Progenitor cell of endocrine pancreas (in vitro differentiated cells): ENCODE data around the gene NDUFA8. TPM values are rescaled to one million over a fixed set of nuclear protein-coding genes. Genes with fewer than 3 reads are reported as not detected.

Experiments
- DNase-seq: peaks from one replicate; pipeline ENCODE4 v3.0.0; 2021; ENCODE audit warnings: low spot score; ENCODE audit not compliant: unreplicated experiment
- H3K27ac Mint-ChIP-seq: 2 replicates; pipeline ENCODE4 v1.8.0; 2021; ENCODE audit warnings: mild to moderate bottlenecking, moderate library complexity, mixed read lengths
- H3K27me3 Mint-ChIP-seq: 2 replicates; pipeline ENCODE4 v1.8.0; 2021; ENCODE audit warnings: mixed read lengths
- H3K36me3 Mint-ChIP-seq: 2 replicates; pipeline ENCODE4 v1.8.0; 2022; ENCODE audit warnings: mixed read lengths; ENCODE audit not compliant: insufficient read depth
- H3K4me1 Mint-ChIP-seq: 2 replicates; pipeline ENCODE4 v1.8.0; 2021; ENCODE audit warnings: low read depth, mixed read lengths
- H3K4me3 Mint-ChIP-seq: 2 replicates; pipeline ENCODE4 v1.8.0; 2021; ENCODE audit warnings: low read depth, mild to moderate bottlenecking, moderate library complexity, mixed read lengths
- H3K9me3 Mint-ChIP-seq: 2 replicates; pipeline ENCODE4 v1.8.0; 2021; ENCODE audit warnings: low read depth, mixed read lengths
- CTCF ChIP-seq: fragments of 200-600 bp; sonication (generic); IDR thresholded peaks from one replicate; pipeline ENCODE4 v1.5.0; 2021; ENCODE audit warnings: antibody characterized with exemption, mild to moderate bottlenecking; ENCODE audit not compliant: unreplicated experiment
- total RNA-seq: library from RNA; stranded (reverse); gene quantifications from 2 replicates; pipeline ENCODE4 v1.2.1, GENCODE V29; 2021

Gene NDUFA8
- total RNA-seq, 1 donor from 2014 or later = 43.1 TPM

DNA sequence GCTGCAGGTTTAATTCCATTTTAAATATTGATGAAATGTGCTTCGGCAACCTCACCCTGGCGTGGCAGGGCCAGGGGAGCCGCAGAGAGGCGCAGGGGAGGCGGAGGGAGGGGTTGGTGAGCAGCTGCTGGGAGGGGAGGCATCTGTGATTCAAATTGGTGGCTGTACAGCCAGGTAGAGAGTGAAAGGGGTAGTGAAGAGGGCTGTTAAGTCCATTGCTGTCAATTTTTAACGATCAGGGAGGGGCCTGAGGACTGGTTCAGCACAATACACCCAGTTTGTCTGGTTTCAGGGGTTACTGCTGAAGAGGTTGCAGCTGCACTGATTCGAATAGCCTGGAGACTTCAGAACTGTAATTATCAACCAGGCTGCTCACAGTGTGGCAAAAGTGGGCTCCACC lies 37.8 kb upstream of the NDUFA8 start:
- H3K4me3 Mint-ChIP-seq = no peak overlapping the region
- peaks cover 6% of the 10 kb centered on the region for H3K4me1 Mint-ChIP-seq
- no peaks in the 10 kb centered on the region for H3K9me3 Mint-ChIP-seq
- peaks cover 46% of the 10 kb centered on the region for H3K27me3 Mint-ChIP-seq
- DNase-seq = no peak
- H3K36me3 Mint-ChIP-seq = no peaks in the 10 kb centered on the region
- no peak overlapping the region for H3K27ac Mint-ChIP-seq
- no peak for TF ChIP-seq CTCF

DNA sequence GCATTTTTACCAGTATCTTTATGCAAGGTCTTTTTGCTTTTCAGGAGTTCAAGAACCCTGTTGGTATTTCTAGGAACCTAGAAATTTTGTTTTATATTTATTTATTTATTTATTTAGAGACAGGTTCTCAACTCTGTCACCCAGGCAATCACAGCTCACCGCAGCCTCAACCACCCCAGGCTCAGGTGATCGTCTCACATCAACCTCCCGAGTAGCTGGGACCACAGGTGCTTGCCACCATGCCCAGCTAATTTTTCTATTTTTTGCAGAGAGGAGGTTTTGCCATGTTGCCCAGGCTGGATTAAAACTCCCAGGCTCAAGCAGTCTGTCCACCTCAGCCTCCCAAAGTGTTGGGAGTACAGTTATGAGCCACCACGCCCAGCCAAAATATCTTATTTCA lies 36.3 kb upstream of the NDUFA8 start:
- Mint-ChIP-seq H3K36me3 (no peaks in the 10 kb centered on the region), H3K27ac (no peak overlapping the region), H3K27me3 (peaks cover 55% of the 10 kb centered on the region), H3K9me3 (no peaks in the 10 kb centered on the region), H3K4me1 (peaks cover 6% of the 10 kb centered on the region), H3K4me3 (no peak overlapping the region)
- TF ChIP-seq CTCF = no peak
- no peak for DNase-seq

DNA sequence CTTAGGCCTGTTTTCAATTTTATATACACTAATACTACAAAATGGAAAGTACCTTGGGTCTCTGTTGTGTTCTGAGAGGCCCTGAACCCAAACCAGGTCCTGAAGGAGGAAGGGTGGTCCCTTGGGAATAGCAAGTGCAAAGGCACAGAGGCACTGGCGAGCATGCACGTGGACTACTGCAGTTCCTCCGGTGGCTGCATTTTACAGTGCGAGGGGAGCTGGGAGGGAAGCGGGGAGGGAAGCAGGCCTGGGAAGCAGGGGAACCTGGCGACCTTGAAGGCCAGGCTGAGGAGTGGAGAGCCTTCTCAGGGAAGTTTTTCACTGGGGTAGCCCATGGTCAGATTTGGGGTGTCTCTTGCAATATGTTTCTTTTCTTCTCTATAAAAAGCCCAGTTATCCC lies 34.1 kb upstream of the NDUFA8 start:
- H3K36me3 Mint-ChIP-seq = no peaks in the 10 kb centered on the region
- H3K4me3 Mint-ChIP-seq = no peak overlapping the region
- TF ChIP-seq CTCF = no peak
- peaks cover 41% of the 10 kb centered on the region for H3K27me3 Mint-ChIP-seq
- no peak for DNase-seq
- H3K9me3 Mint-ChIP-seq = no peaks in the 10 kb centered on the region
- H3K27ac Mint-ChIP-seq = no peak overlapping the region
- H3K4me1 Mint-ChIP-seq = peaks cover 6% of the 10 kb centered on the region

GRCh38 chr9:122192914-122193525 lies 33.4 kb upstream of the NDUFA8 start:
- no peak overlapping the region for H3K27ac Mint-ChIP-seq
- TF ChIP-seq CTCF = no peak
- H3K27me3 Mint-ChIP-seq = peaks cover 35% of the 10 kb centered on the region
- no peak overlapping the region for H3K4me3 Mint-ChIP-seq
- H3K4me1 Mint-ChIP-seq = peaks cover 6% of the 10 kb centered on the region
- no peak for DNase-seq
- no peaks in the 10 kb centered on the region for H3K9me3 Mint-ChIP-seq
- no peaks in the 10 kb centered on the region for H3K36me3 Mint-ChIP-seq

GRCh38 chr9:122192261-122192875 lies 32.8 kb upstream of the NDUFA8 start:
- Mint-ChIP-seq H3K27me3 (peaks cover 39% of the 10 kb centered on the region), H3K27ac (no peak overlapping the region), H3K4me1 (peaks cover 5% of the 10 kb centered on the region), H3K4me3 (no peak overlapping the region), H3K9me3 (no peaks in the 10 kb centered on the region), H3K36me3 (no peaks in the 10 kb centered on the region)
- TF ChIP-seq CTCF = no peak
- no peak for DNase-seq
